ENCODE results near the gene FIBCD1.

The FIBCD1 gene

GRCh38 chr9:130887494-130888144 lies 51.4 kb downstream of the FIBCD1 start:
- H3K36me3 ChIP-seq (ENCODE audit: control insufficient read depth, insufficient read depth, low read length) = peaks cover 31% of the 10 kb centered on the region

DNA sequence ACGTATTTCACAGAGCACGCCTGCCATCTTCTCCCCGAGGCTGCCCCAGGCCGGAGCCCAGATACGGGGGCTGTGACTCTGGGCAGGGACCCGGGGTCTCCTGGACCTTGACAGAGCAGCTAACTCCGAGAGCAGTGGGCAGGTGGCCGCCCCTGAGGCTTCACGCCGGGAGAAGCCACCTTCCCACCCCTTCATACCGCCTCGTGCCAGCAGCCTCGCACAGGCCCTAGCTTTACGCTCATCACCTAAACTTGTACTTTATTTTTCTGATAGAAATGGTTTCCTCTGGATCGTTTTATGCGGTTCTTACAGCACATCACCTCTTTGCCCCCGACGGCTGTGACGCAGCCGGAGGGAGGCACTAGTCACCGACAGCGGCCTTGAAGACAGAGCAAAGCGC lies 52.1 kb downstream of the FIBCD1 start:
- DNase-seq (ENCODE audit: extremely low read depth, insufficient read length) = no peak
- H3K4me3 ChIP-seq (replicated peaks; ENCODE audit: low read depth, low read length) = no peak overlapping the region
- TF ChIP-seq, protein P1, sequence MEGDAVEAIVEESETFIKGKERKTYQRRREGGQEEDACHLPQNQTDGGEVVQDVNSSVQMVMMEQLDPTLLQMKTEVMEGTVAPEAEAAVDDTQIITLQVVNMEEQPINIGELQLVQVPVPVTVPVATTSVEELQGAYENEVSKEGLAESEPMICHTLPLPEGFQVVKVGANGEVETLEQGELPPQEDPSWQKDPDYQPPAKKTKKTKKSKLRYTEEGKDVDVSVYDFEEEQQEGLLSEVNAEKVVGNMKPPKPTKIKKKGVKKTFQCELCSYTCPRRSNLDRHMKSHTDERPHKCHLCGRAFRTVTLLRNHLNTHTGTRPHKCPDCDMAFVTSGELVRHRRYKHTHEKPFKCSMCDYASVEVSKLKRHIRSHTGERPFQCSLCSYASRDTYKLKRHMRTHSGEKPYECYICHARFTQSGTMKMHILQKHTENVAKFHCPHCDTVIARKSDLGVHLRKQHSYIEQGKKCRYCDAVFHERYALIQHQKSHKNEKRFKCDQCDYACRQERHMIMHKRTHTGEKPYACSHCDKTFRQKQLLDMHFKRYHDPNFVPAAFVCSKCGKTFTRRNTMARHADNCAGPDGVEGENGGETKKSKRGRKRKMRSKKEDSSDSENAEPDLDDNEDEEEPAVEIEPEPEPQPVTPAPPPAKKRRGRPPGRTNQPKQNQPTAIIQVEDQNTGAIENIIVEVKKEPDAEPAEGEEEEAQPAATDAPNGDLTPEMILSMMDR (IDR thresholded peaks at IDR 0.05; ENCODE audit: insufficient read depth, low read length, poor library complexity, severe bottlenecking) = no peak
- no peaks in the 10 kb centered on the region for H3K27me3 ChIP-seq (replicated peaks; ENCODE audit: control insufficient read depth, insufficient read depth, low read length)
- H3K36me3 ChIP-seq (ENCODE audit: control insufficient read depth, insufficient read depth, low read length) = peaks cover 33% of the 10 kb centered on the region

More at GRCh38 chr9:130887494-130888144, 51.4 kb downstream of the FIBCD1 start:
- no peak for DNase-seq (ENCODE audit: extremely low read depth, insufficient read length)
- TF ChIP-seq, protein P1 (IDR thresholded peaks at IDR 0.05; ENCODE audit: insufficient read depth, low read length, poor library complexity, severe bottlenecking) = no peak
- H3K27me3 ChIP-seq (replicated peaks; ENCODE audit: control insufficient read depth, insufficient read depth, low read length) = no peaks in the 10 kb centered on the region
- H3K4me3 ChIP-seq (replicated peaks; ENCODE audit: low read depth, low read length) = no peak overlapping the region

DNA sequence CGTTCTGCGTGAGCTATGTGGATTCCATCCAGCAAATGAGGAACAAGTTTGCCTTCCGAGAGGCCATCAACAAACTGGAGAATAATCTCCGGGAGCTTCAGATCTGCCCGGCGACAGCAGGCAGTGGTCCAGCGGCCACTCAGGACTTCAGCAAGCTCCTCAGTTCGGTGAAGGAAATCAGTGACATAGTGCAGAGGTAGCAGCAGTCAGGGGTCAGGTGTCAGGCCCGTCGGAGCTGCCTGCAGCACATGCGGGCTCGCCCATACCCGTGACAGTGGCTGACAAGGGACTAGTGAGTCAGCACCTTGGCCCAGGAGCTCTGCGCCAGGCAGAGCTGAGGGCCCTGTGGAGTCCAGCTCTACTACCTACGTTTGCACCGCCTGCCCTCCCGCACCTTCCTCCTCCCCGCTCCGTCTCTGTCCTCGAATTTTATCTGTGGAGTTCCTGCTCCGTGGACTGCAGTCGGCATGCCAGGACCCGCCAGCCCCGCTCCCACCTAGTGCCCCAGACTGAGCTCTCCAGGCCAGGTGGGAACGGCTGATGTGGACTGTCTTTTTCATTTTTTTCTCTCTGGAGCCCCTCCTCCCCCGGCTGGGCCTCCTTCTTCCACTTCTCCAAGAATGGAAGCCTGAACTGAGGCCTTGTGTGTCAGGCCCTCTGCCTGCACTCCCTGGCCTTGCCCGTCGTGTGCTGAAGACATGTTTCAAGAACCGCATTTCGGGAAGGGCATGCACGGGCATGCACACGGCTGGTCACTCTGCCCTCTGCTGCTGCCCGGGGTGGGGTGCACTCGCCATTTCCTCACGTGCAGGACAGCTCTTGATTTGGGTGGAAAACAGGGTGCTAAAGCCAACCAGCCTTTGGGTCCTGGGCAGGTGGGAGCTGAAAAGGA lies 53.3 kb downstream of the FIBCD1 start:
- DNase-seq (ENCODE audit: extremely low read depth, insufficient read length) = no peak
- peaks cover 38% of the 10 kb centered on the region for H3K36me3 ChIP-seq (ENCODE audit: control insufficient read depth, insufficient read depth, low read length)
- TF ChIP-seq, protein P1 (IDR thresholded peaks at IDR 0.05; ENCODE audit: insufficient read depth, low read length, poor library complexity, severe bottlenecking) = no peak
- H3K4me3 ChIP-seq (replicated peaks; ENCODE audit: low read depth, low read length) = no peak overlapping the region
- no peaks in the 10 kb centered on the region for H3K27me3 ChIP-seq (replicated peaks; ENCODE audit: control insufficient read depth, insufficient read depth, low read length)

- Histone ChIP-seq H3K4me3 (replicated peaks; ENCODE audit: low read depth, low read length) (no peak overlapping the region), H3K36me3 (ENCODE audit: control insufficient read depth, insufficient read depth, low read length) (peaks cover 46% of the 10 kb centered on the region), H3K27me3 (replicated peaks; ENCODE audit: control insufficient read depth, insufficient read depth, low read length) (no peaks in the 10 kb centered on the region)
- TF ChIP-seq, protein P1 (IDR thresholded peaks at IDR 0.05; ENCODE audit: insufficient read depth, low read length, poor library complexity, severe bottlenecking) = no peak
- no peak for DNase-seq (ENCODE audit: extremely low read depth, insufficient read length)
Measured at GRCh38 chr9:130884542-130885483, 54.2 kb downstream of the FIBCD1 start.

DNA sequence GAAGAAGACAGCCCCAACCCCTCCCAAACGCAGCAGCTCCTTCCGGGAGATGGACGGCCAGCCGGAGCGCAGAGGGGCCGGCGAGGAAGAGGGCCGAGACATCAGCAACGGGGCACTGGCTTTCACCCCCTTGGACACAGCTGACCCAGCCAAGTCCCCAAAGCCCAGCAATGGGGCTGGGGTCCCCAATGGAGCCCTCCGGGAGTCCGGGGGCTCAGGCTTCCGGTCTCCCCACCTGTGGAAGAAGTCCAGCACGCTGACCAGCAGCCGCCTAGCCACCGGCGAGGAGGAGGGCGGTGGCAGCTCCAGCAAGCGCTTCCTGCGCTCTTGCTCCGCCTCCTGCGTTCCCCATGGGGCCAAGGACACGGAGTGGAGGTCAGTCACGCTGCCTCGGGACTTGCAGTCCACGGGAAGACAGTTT lies 54.9 kb downstream of the FIBCD1 start:
- Histone ChIP-seq H3K4me3 (replicated peaks; ENCODE audit: low read depth, low read length) (no peak overlapping the region), H3K36me3 (ENCODE audit: control insufficient read depth, insufficient read depth, low read length) (peaks cover 46% of the 10 kb centered on the region), H3K27me3 (replicated peaks; ENCODE audit: control insufficient read depth, insufficient read depth, low read length) (no peaks in the 10 kb centered on the region)
- TF ChIP-seq, protein P1 (IDR thresholded peaks at IDR 0.05; ENCODE audit: insufficient read depth, low read length, poor library complexity, severe bottlenecking) = no peak
- no peak for DNase-seq (ENCODE audit: extremely low read depth, insufficient read length)

All from GM06990 (cell line).